Esophagus squamous epithelium (tissue), 5 donors: ENCODE data around the gene MID2. TPM values are rescaled to one million over a fixed set of nuclear protein-coding genes. Genes with fewer than 3 reads are reported as not detected.
A peak's percentile ranks its signal among the peaks of the same experiment; 100 is the strongest.
"Not testable (repeated sequence)": the region's sequence is repeated elsewhere in the genome, so short reads cannot be mapped to it uniquely, and the experiment has no call there.

ENCODE experiments used
- DNase-seq: peaks from one replicate; lab custom pipeline; 2025; lab: John Stamatoyannopoulos, UW
- H3K27ac ChIP-seq, 4 donors: fragments of 200-600 bp; sonication (generic); one replicate each; pipeline ENCODE4 v1.5.1; 2016 to 2019; ENCODE audit warnings: mild to moderate bottlenecking in 1 of 4
- H3K27me3 ChIP-seq, 4 donors: fragments of 200-600 bp; sonication (generic); 1 replicate in 3 of 4; 2 replicates in 1 of 4; pipeline versions ENCODE4 v1.5.1 to v1.6.0; 2017 to 2021; ENCODE audit warnings: antibody characterized with exemption in 1 of 4
- H3K36me3 ChIP-seq, 3 donors: fragments of 200-600 bp; sonication (generic); one replicate each; pipeline ENCODE4 v1.5.1; 2016 to 2019
- H3K4me1 ChIP-seq, 3 donors: fragments of 200-600 bp; sonication (generic); one replicate each; pipeline ENCODE4 v1.5.1; 2017 to 2019
- H3K4me3 ChIP-seq, 4 donors: fragments of 200-600 bp; sonication (generic); 1 replicate in 3 of 4; 2 replicates in 1 of 4; pipeline ENCODE4 v1.5.1; 2016 to 2019; ENCODE audit warnings: mild to moderate bottlenecking in 2 of 4, moderate library complexity in 1 of 4
- H3K9me3 ChIP-seq, 3 donors: fragments of 200-600 bp; sonication (generic); one replicate each; pipeline ENCODE4 v1.5.1; 2016 to 2019
- POLR2A ChIP-seq, 4 donors: fragments of 450-650 bp; IDR thresholded peaks; one replicate each; pipeline ENCODE4 v1.6.1; 2017; ENCODE audit warnings: antibody characterized with exemption in 4 of 4, mild to moderate bottlenecking in 4 of 4, moderate library complexity in 3 of 4
- whole genome bisulfite sequencing, 2 donors: methylation state at CpG; one replicate each; pipeline ENCODE4 v1.1.5; 2018; 5-methylcytosine and 5-hydroxymethylcytosine counted together
- intact Hi-C: fragments of 100-400 bp; cut with DNase I; formaldehyde crosslinking; loops from one replicate; pipeline ENCODE4 v1.15.0; 2022
- total RNA-seq, 4 donors: library from RNA; depleted of rRNA; stranded (reverse); fragments of >200 nt; gene quantifications; one replicate each; pipeline ENCODE4 v1.1.0, GENCODE V29; 2016
- TF ChIP-seq, protein P1 (sequence below), 6 experiments: fragments of 450-650 bp in 4 of 6; fragments of 200-600 bp in 2 of 6; sonication (generic) in 2 of 6; IDR thresholded peaks; one replicate each; pipeline ENCODE4 v1.5.1; 2016 to 2019; ENCODE audit warnings: antibody characterized with exemption in 6 of 6, mild to moderate bottlenecking in 4 of 6, moderate library complexity in 4 of 6
- donor health status: DM: yes; HTN: yes; CAD: no.

MID2 gene
- total RNA-seq, 4 donors from 2014 or later, result 14.4 to 24.4 (median 17.7) TPM

DNA sequence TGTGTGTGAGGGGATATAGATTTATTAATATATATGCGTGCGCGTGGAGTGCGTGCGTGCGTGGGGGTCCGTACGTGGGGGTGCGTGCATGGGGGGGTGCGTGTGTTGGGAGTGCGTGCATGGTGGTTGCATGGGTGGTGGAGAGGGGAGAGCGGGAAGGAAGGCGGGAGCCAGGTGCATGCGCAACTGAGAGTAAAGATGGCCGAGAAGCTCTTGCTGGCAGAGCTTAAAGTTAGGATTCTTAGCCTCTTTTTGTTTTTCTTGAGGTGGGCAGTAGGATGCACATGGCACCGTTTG is 110.7 kb downstream of the MID2 start:
- peak overlapping the region in 3 of 4 donors; percentile 38 to 56 (median 43) for H3K4me3 ChIP-seq
- intact Hi-C loops, result no loop called here
- TF ChIP-seq POLR2A (IDR thresholded peaks at IDR 0.05), result no peak
- TF ChIP-seq, protein P1, sequence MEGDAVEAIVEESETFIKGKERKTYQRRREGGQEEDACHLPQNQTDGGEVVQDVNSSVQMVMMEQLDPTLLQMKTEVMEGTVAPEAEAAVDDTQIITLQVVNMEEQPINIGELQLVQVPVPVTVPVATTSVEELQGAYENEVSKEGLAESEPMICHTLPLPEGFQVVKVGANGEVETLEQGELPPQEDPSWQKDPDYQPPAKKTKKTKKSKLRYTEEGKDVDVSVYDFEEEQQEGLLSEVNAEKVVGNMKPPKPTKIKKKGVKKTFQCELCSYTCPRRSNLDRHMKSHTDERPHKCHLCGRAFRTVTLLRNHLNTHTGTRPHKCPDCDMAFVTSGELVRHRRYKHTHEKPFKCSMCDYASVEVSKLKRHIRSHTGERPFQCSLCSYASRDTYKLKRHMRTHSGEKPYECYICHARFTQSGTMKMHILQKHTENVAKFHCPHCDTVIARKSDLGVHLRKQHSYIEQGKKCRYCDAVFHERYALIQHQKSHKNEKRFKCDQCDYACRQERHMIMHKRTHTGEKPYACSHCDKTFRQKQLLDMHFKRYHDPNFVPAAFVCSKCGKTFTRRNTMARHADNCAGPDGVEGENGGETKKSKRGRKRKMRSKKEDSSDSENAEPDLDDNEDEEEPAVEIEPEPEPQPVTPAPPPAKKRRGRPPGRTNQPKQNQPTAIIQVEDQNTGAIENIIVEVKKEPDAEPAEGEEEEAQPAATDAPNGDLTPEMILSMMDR (IDR thresholded peaks at IDR 0.05), result no peak
- WGBS, 2 donors, result 26 to 68% methylated on average over 13 to 16 of the region's 16 CpGs
- H3K4me1 ChIP-seq, result peaks cover 0 to 14% (median 0%) of the 10 kb centered on the region in 3 donors
- no peak overlapping the region for H3K27ac ChIP-seq
- H3K9me3 ChIP-seq, result no peaks in the 10 kb centered on the region
- H3K27me3 ChIP-seq, result no peaks in the 10 kb centered on the region
- no peak for DNase-seq
- H3K36me3 ChIP-seq, result no peaks in the 10 kb centered on the region

DNA sequence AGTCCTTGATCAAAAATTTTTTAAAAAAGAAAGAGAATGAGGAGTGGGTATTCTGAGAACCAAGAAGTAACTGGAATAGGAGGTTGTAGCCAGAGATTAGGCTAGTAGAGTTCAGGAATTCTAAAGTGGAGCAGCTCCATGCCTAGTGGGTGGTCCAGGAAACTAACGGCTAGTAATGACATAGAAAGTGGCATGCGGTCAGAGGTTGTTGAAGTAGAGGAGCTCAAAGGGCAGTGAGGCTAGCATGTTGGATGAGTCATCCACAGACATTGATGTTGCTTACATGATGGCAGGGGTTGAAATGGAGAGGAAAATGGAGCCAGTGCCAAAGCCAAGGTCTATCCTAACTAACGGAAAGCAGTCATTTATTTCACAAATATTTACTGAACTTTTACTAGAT is 114.4 kb downstream of the MID2 start:
- TF ChIP-seq, protein P1 (IDR thresholded peaks at IDR 0.05), result no peak
- TF ChIP-seq POLR2A (IDR thresholded peaks at IDR 0.05), result no peak
- 72 to 92% methylated on average over 3 of the region's 3 CpGs for WGBS, 2 donors
- H3K36me3 ChIP-seq, result no peaks in the 10 kb centered on the region
- no peaks in the 10 kb centered on the region for H3K27me3 ChIP-seq
- no peak overlapping the region for H3K4me3 ChIP-seq
- no peak for DNase-seq
- peaks cover 0 to 14% (median 0%) of the 10 kb centered on the region in 3 donors for H3K4me1 ChIP-seq
- H3K9me3 ChIP-seq, result no peaks in the 10 kb centered on the region
- intact Hi-C loops, result no loop called here
- H3K27ac ChIP-seq, result no peak overlapping the region

DNA sequence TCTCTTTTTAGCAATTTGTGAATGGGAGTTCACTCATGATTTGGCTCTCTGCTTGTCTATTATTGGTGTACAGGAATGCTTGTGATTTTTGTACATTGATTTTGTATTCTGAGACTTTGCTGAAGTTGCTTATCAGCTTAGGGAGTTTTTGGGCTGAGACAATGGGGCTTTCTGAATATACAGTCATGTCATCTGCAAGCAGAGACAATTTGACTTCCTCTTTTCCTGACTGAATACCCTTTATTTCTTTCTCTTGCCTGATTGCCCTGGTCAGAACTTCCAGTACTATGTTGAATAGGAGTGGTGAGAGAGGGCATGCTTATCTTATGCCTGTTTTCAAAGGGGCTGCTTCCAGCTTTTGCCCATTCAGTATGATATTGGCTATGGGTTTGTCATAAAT is 129.7 kb downstream of the MID2 start:
- not testable (repeated sequence) for DNase-seq

DNA sequence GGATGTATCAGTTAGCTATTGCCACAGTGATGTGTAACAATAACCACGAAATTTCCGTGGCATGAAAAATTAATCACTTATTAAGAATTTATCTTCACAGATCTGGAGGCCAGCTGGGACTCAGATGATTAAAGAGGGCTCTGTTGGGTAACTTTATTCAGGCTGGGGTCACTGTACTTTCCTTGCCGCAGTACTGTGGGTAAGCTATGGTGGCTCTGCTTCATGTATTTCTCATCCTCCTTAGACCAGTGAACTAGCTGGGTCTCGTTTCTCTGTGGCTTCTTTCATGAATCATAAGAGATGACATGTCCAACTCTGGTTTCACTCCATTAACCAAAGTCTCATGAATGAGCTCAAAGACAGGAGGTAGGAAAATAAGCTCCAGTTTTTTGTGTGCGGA is 143.0 kb downstream of the MID2 start:
- no peaks in the 10 kb centered on the region for H3K4me1 ChIP-seq
- H3K9me3 ChIP-seq, result no peaks in the 10 kb centered on the region
- DNase-seq, result no peak
- intact Hi-C loops, result no loop called here
- H3K4me3 ChIP-seq, result no peak overlapping the region
- H3K27me3 ChIP-seq, result no peaks in the 10 kb centered on the region
- 72 to 80% methylated on average over 4 to 5 of the region's 5 CpGs for WGBS, 2 donors
- H3K27ac ChIP-seq, result no peak overlapping the region
- TF ChIP-seq POLR2A (IDR thresholded peaks at IDR 0.05), result no peak
- TF ChIP-seq, protein P1 (IDR thresholded peaks at IDR 0.05), result no peak
- no peaks in the 10 kb centered on the region for H3K36me3 ChIP-seq

More for the DNA sequence above, 129.7 kb downstream of the MID2 start:
- intact Hi-C loops, H3K27me3 ChIP-seq, H3K36me3 ChIP-seq, H3K27ac ChIP-seq, H3K9me3 ChIP-seq, H3K4me1 ChIP-seq, H3K4me3 ChIP-seq: not testable (repeated sequence)

DNA sequence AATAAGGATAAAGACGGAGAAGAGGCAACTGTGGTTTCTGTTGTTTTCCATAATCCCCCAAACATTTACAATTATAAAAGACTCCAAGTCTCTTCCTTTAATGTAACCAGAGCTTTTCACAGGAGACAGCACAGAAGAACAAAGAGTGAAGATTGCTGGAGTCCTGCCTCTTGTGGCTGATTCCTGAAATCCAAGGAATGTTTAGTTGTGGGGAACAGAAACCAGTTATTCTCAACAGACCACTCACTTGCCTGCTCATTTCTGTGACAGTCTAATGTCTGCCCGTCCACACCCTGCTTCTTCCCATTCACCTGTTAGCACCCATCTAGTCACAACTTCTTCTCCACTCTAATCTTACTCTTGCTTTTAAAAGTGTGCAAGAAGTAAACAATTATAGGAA is 144.4 kb downstream of the MID2 start:
- Histone ChIP-seq H3K27me3 (no peaks in the 10 kb centered on the region), H3K9me3 (no peaks in the 10 kb centered on the region), H3K27ac (no peak overlapping the region), H3K4me1 (no peaks in the 10 kb centered on the region), H3K4me3 (no peak overlapping the region), H3K36me3 (no peaks in the 10 kb centered on the region)
- intact Hi-C loops, result no loop called here
- TF ChIP-seq, protein P1 (IDR thresholded peaks at IDR 0.05), result no peak
- TF ChIP-seq POLR2A (IDR thresholded peaks at IDR 0.05), result no peak
- WGBS, 2 donors, result 51 to 81% methylated on average over 2 of the region's 2 CpGs
- DNase-seq, result no peak

DNA sequence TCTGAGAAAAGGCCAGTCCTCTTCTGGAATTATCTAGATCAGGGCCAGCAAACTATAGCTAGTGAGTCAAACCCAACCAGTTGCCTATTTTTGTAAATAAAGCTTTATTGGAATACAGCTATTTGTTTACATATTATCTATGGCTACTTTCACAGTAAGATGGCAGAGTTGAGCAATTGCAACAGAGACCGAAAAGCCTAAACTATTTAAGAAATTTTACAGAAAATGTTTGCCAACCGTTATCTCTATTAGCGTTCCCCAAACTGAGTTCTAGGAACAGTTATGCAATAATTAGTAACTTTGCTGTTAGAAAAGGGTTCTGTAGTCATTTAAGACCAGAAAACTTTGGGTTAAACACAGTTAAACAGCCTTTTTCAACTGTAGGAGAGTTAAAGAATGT is 146.0 kb downstream of the MID2 start:
- no peaks in the 10 kb centered on the region for H3K4me1 ChIP-seq
- no peak overlapping the region for H3K4me3 ChIP-seq
- H3K27ac ChIP-seq, result no peak overlapping the region
- no peak for DNase-seq
- WGBS, 2 donors, result 77 to 88% methylated on average over 3 of the region's 3 CpGs
- no peaks in the 10 kb centered on the region for H3K27me3 ChIP-seq
- intact Hi-C loops, result no loop called here
- TF ChIP-seq POLR2A (IDR thresholded peaks at IDR 0.05), result no peak
- TF ChIP-seq, protein P1 (IDR thresholded peaks at IDR 0.05), result no peak
- H3K36me3 ChIP-seq, result no peaks in the 10 kb centered on the region
- no peaks in the 10 kb centered on the region for H3K9me3 ChIP-seq
